HUES48 (cell line): ENCODE measurements around the gene SLX4.

Source experiments
- H3K27ac ChIP-seq: one replicate; pipeline ENCODE4 v1.7.0; 2013; ENCODE audit warnings: low read depth, low read length, inconsistent platforms
- H3K27me3 ChIP-seq: 2 replicates; pipeline ENCODE4 v1.6.1; 2013; ENCODE audit warnings: mild to moderate bottlenecking, low read length; ENCODE audit not compliant: control insufficient read depth, insufficient read depth
- H3K36me3 ChIP-seq: 2 replicates; pipeline ENCODE4 v1.6.1; 2013; ENCODE audit warnings: low read length; ENCODE audit not compliant: control insufficient read depth, insufficient read depth
- H3K4me1 ChIP-seq: 2 replicates; pipeline ENCODE4 v1.6.1; 2013; ENCODE audit warnings: mild to moderate bottlenecking, low read length; ENCODE audit not compliant: control insufficient read depth, insufficient read depth
- H3K4me3 ChIP-seq: 2 replicates; pipeline ENCODE4 v1.5.1; 2013; ENCODE audit warnings: mild to moderate bottlenecking, low read depth, low read length
- H3K9ac ChIP-seq: 2 replicates; pipeline ENCODE4 v1.6.1; 2013; ENCODE audit warnings: mild to moderate bottlenecking, low read depth, low read length, moderate library complexity
- H3K9me3 ChIP-seq: 2 replicates; pipeline ENCODE4 v1.6.1; 2013; ENCODE audit warnings: low read length; ENCODE audit not compliant: control insufficient read depth, insufficient read depth

The SLX4 gene

DNA sequence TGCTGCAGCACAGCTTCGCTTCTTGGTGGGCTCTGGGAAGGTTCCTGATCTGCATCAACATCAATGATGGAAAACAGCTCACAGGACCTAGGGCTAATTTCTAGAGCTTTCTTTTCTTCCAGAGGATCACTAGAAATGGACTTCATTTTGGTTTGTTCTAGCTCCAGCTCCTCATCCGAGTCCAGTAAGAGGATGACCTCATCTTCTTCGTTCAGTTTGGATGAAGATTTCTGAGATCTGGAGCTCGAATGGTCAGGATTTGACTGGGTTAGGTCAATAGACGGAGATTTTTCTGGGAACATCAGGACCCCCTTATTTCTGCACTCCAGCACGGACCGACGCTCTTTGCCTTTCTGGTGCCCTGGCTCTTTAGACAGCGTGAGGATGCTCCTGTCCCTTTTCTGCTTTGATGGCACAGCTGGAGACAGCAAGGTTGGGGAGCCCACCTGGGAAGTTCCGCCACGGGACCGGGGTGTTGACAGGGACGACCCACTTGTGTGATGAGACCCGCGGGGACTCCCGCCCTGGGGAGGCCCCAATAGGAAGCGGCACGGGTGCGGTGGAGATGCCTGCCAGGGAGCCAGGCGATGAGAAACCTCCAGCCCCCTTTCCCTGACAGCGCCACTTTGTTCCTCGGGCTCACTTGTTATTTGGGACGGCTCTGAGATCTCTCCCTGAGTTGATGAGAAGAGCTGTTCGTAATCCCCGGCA is 21.3 kb downstream of the SLX4 start:
- H3K4me1 ChIP-seq, result no peaks in the 10 kb centered on the region; the same call in 1 of the 2 replicates
- H3K4me3 ChIP-seq, result no peak overlapping the region
- H3K27me3 ChIP-seq, result no peaks in the 10 kb centered on the region
- peaks cover 29% of the 10 kb centered on the region for H3K36me3 ChIP-seq
- H3K27ac ChIP-seq, result no peak overlapping the region
- H3K9ac ChIP-seq, result no peak overlapping the region
- H3K9me3 ChIP-seq, result no peaks in the 10 kb centered on the region

GRCh38 chr16:3589441-3589921 is 21.9 kb downstream of the SLX4 start:
- H3K4me1 ChIP-seq, result no peaks in the 10 kb centered on the region; the same call in 1 of the 2 replicates
- H3K27me3 ChIP-seq, result no peaks in the 10 kb centered on the region
- H3K27ac ChIP-seq, result no peak overlapping the region
- no peak overlapping the region for H3K9ac ChIP-seq
- H3K9me3 ChIP-seq, result no peaks in the 10 kb centered on the region
- peaks cover 30% of the 10 kb centered on the region for H3K36me3 ChIP-seq
- no peak overlapping the region for H3K4me3 ChIP-seq

DNA sequence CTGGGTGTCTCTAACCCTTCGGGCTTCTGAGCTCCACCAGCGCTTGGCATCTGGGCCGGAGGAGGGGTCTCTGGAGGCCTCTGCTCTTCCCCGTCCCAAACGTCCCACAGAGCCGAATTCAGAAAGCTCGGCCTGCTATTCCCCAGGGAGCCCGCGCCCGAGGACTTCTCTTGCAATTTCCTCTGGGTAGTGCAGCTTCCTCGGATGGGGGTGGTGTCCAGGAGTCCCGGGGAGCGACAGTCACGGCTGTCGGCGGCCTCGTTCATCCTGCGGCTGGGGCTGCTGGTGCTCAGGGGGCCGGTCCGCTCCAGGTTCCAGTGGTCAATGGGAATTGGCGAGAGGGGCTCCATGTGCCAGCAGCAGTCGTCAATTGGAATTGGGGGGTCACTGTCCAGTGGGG is 22.4 kb downstream of the SLX4 start:
- no peak overlapping the region for H3K9ac ChIP-seq
- peaks cover 33% of the 10 kb centered on the region for H3K36me3 ChIP-seq
- no peaks in the 10 kb centered on the region for H3K9me3 ChIP-seq
- no peaks in the 10 kb centered on the region for H3K27me3 ChIP-seq
- no peaks in the 10 kb centered on the region; the same call in 1 of the 2 replicates for H3K4me1 ChIP-seq
- H3K27ac ChIP-seq, result no peak overlapping the region
- no peak overlapping the region for H3K4me3 ChIP-seq

GRCh38 chr16:3587547-3588110 is 23.8 kb downstream of the SLX4 start:
- no peaks in the 10 kb centered on the region for H3K27me3 ChIP-seq
- H3K4me1 ChIP-seq, result no peaks in the 10 kb centered on the region; the same call in 1 of the 2 replicates
- H3K4me3 ChIP-seq, result no peak overlapping the region
- H3K9me3 ChIP-seq, result no peaks in the 10 kb centered on the region
- no peak overlapping the region for H3K9ac ChIP-seq
- peaks cover 44% of the 10 kb centered on the region for H3K36me3 ChIP-seq
- H3K27ac ChIP-seq, result no peak overlapping the region

DNA sequence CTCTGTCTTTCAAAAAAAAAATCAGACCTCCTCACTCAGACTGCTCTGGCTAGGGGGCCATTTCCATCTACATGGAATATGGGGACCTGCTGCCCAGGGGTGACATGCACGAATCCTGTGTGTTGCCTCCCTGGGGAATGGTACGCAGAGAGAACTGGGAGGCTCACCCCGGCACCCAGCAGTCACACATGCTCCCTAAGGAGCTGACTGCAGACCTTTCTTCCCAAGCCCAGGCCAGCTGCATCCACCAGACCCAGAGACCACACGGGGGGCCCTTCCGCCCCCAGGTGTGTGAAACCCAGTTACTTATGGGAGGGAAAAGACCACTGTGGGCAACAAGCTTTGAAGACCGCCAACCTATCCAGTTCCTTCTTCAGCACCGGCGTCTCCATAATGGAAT is 27.0 kb downstream of the SLX4 start:
- Histone ChIP-seq H3K27me3 (no peaks in the 10 kb centered on the region), H3K4me3 (no peak overlapping the region), H3K4me1 (no peaks in the 10 kb centered on the region; the same call in 1 of the 2 replicates), H3K9me3 (no peaks in the 10 kb centered on the region), H3K27ac (no peak overlapping the region), H3K36me3 (peaks cover 27% of the 10 kb centered on the region), H3K9ac (no peak overlapping the region)

- no peak overlapping the region for H3K9ac ChIP-seq
- H3K4me3 ChIP-seq, result no peak overlapping the region
- H3K9me3 ChIP-seq, result no peaks in the 10 kb centered on the region
- 0 out of 2 replicates have a peak, but pooled peaks cover 3% of the 10 kb centered on the region for H3K4me1 ChIP-seq
- peaks cover 24% of the 10 kb centered on the region for H3K36me3 ChIP-seq
- H3K27me3 ChIP-seq, result no peaks in the 10 kb centered on the region
- no peak overlapping the region for H3K27ac ChIP-seq
Observed at GRCh38 chr16:3583303-3584038, 27.9 kb downstream of the SLX4 start.

DNA sequence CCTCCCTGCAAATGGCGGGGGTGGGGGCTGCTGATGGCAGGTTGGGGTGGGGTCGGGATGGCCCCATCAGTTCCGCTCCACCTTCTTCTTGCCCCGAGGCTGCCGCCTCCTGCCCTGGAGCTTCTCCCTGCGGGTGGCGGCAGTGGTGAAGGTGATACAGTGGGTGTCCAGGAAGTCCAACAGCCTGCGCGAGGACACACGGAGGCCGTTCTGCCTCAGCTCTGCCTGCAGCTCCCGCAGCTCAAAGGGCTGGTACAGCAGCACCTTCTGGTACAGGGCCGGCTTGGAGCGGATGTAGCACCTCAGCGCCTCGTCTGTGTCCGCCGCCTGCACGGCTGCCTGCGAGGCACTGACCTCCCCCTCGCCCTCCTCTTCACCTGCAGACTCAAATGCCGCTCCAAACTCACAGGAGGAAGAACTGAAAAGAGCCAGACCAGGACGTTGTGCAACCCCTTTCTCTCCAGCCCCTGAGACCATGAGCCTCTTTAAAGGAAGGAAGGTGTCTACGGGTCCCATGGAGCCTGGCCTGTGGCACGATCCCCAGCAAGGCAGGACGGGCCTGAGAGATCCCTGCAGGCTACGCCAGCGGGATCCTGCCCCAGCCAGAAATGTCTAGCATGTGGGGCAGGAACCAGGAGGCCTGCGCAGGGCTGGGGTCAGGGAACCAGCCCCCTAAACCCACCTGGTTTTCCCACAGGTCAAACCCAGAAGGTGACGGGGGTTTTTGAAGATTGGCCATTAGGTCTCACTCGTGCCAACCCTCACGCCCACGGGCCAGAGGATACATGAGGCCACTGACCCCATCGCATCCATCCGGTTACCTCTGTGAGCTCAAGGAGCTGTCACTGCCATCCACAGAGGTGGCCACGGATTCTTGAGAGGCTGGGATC is 28.9 kb downstream of the SLX4 start:
- Histone ChIP-seq H3K27me3 (no peaks in the 10 kb centered on the region), H3K27ac (no peak overlapping the region), H3K4me3 (no peak overlapping the region), H3K4me1 (0 out of 2 replicates have a peak, but pooled peaks cover 3% of the 10 kb centered on the region), H3K9me3 (no peaks in the 10 kb centered on the region), H3K36me3 (peaks cover 21% of the 10 kb centered on the region), H3K9ac (no peak overlapping the region)

- Histone ChIP-seq H3K9ac (no peak overlapping the region), H3K27me3 (no peaks in the 10 kb centered on the region), H3K4me1 (0 out of 2 replicates have a peak, but pooled peaks cover 3% of the 10 kb centered on the region), H3K36me3 (peaks cover 21% of the 10 kb centered on the region), H3K4me3 (no peak overlapping the region), H3K9me3 (no peaks in the 10 kb centered on the region), H3K27ac (no peak overlapping the region)
Observed at GRCh38 chr16:3581392-3581791, 30.0 kb downstream of the SLX4 start.

GRCh38 chr16:3580686-3581085 is 30.7 kb downstream of the SLX4 start:
- Histone ChIP-seq H3K36me3 (peaks cover 21% of the 10 kb centered on the region), H3K27me3 (no peaks in the 10 kb centered on the region), H3K4me3 (no peak overlapping the region), H3K27ac (no peak overlapping the region), H3K9ac (no peak overlapping the region), H3K9me3 (no peaks in the 10 kb centered on the region), H3K4me1 (0 out of 2 replicates have a peak, but pooled peaks cover 3% of the 10 kb centered on the region)

GRCh38 chr16:3580251-3580651 is 31.2 kb downstream of the SLX4 start:
- Histone ChIP-seq H3K36me3 (peaks cover 21% of the 10 kb centered on the region), H3K4me1 (0 out of 2 replicates have a peak, but pooled peaks cover 3% of the 10 kb centered on the region), H3K27me3 (no peaks in the 10 kb centered on the region), H3K9me3 (no peaks in the 10 kb centered on the region), H3K27ac (no peak overlapping the region), H3K9ac (no peak overlapping the region), H3K4me3 (no peak overlapping the region)
